Keratinocyte (primary cell): ENCODE results near the gene E2F6. TPM values are rescaled to one million over a fixed set of nuclear protein-coding genes. Genes with fewer than 3 reads are reported as not detected.

Source experiments
- DNase-seq: peaks from one replicate; pipeline ENCODE4 v3.0.0-alpha.2; 2011; ENCODE audit warnings: low read depth, missing footprints, low spot score
- FAIRE-seq: peaks from 2 replicates; lab custom pipeline; 2011; peaks lifted over from hg19 to GRCh38; lab: Jason Lieb, UNC
- H2AFZ ChIP-seq: 2 replicates; pipeline ENCODE4 v1.6.0; 2012; ENCODE audit warnings: low read length, control low read depth, inconsistent platforms; ENCODE audit not compliant: control insufficient read depth
- H3K27ac ChIP-seq: 2 replicates; pipeline ENCODE4 v1.5.1; 2011; ENCODE audit warnings: low read length; ENCODE audit not compliant: control insufficient read depth, insufficient read depth
- H3K27me3 ChIP-seq: 3 replicates; pipeline ENCODE4 v1.6.0; 2011; ENCODE audit warnings: low read length; ENCODE audit not compliant: control insufficient read depth, insufficient read depth; ENCODE audit errors: extremely low read depth
- H3K36me3 ChIP-seq, 2 experiments: 2 replicates in 1 of 2; 3 replicates in 1 of 2; pipeline ENCODE4 v1.5.1; 2011; ENCODE audit warnings: low read length in 2 of 2, mild to moderate bottlenecking in 1 of 2; ENCODE audit not compliant: control insufficient read depth in 2 of 2, insufficient read depth in 2 of 2; ENCODE audit errors: extremely low read depth in 1 of 2
- H3K4me1 ChIP-seq: 3 replicates; pipeline ENCODE4 v1.5.1; 2011; ENCODE audit warnings: low read length; ENCODE audit not compliant: control insufficient read depth, insufficient read depth; ENCODE audit errors: extremely low read depth
- H3K4me2 ChIP-seq: 3 replicates; pipeline ENCODE4 v1.6.0; 2011; ENCODE audit warnings: low read depth, low read length; ENCODE audit not compliant: control insufficient read depth, insufficient read depth; ENCODE audit errors: extremely low read depth
- H3K4me3 ChIP-seq, 3 experiments: fragments of 200-600 bp in 1 of 3; sonication (generic) in 1 of 3; 2 replicates in 2 of 3; 3 replicates in 1 of 3; pipeline ENCODE4 v1.5.1; 2011 to 2016; ENCODE audit warnings: low read length in 3 of 3, mild to moderate bottlenecking in 3 of 3, control low read depth in 2 of 3, inconsistent platforms in 1 of 3, low read depth in 1 of 3, mixed read lengths in 1 of 3, mixed run types in 1 of 3, moderate library complexity in 1 of 3; ENCODE audit not compliant: control insufficient read depth in 2 of 3, insufficient read depth in 2 of 3; ENCODE audit errors: extremely low read depth in 1 of 3
- H3K79me2 ChIP-seq: 2 replicates; pipeline ENCODE4 v1.6.0; 2012; ENCODE audit warnings: low read length; ENCODE audit not compliant: control insufficient read depth, insufficient read depth
- H3K9ac ChIP-seq: 3 replicates; pipeline ENCODE4 v1.6.0; 2011; ENCODE audit warnings: low read length; ENCODE audit not compliant: control insufficient read depth, insufficient read depth; ENCODE audit errors: extremely low read depth
- H3K9me1 ChIP-seq: 3 replicates; pipeline ENCODE4 v1.6.0; 2011; ENCODE audit warnings: low read length; ENCODE audit not compliant: control insufficient read depth, insufficient read depth; ENCODE audit errors: extremely low read depth
- H3K9me3 ChIP-seq: 2 replicates; pipeline ENCODE4 v1.5.1; 2012; ENCODE audit warnings: low read depth, low read length; ENCODE audit not compliant: control insufficient read depth
- H4K20me1 ChIP-seq: 3 replicates; pipeline ENCODE4 v1.6.0; 2011; ENCODE audit warnings: low read length; ENCODE audit not compliant: control insufficient read depth, insufficient read depth; ENCODE audit errors: extremely low read depth
- EZH2 ChIP-seq: IDR thresholded peaks from one replicate; pipeline ENCODE4 v1.6.1; 2012; ENCODE audit warnings: inconsistent platforms, mild to moderate bottlenecking, low read length, moderate library complexity
- dilution Hi-C: fragments of 300-500 bp; cut with MboI; formaldehyde crosslinking; loops from one replicate; pipeline ENCODE4 v1.7.0; 2020; ENCODE audit warnings: low sequenced_read_pairs; ENCODE audit not compliant: extremely low pct_ligation_motif_present
- polyA plus RNA-seq, 5 experiments: library from polyadenylated mRNA; depleted of rRNA in 3 of 5; stranded (reverse) in 3 of 5; stranded (forward) in 1 of 5; unstranded in 1 of 5; fragments of >200 nt; gene quantifications; 1 replicate in 1 of 5; 2 replicates in 3 of 5; 3 replicates in 1 of 5; pipeline versions ENCODE4 v1.2.1 to v1.2.3, GENCODE V29; 2011 to 2012; ENCODE audit warnings: missing spikeins in 2 of 5, low read depth in 1 of 5, low replicate concordance in 1 of 5
- TF ChIP-seq, protein P1 (sequence below), 3 experiments: IDR thresholded peaks in 1 of 3; conservative IDR thresholded peaks in 1 of 3; optimal IDR thresholded peaks in 1 of 3; 2 replicates in 2 of 3; 3 replicates in 1 of 3; pipeline versions ENCODE3 to v1.5.1; 2011; ENCODE audit warnings: low read length in 3 of 3, mild to moderate bottlenecking in 3 of 3, moderate library complexity in 2 of 3, control low read depth in 1 of 3, inconsistent platforms in 1 of 3; ENCODE audit not compliant: insufficient read depth in 2 of 3; ENCODE audit errors: extremely low read depth in 1 of 3

The E2F6 gene
- polyA plus RNA-seq, 1 donor (not counting 4 experiments of a cell fraction or from before 2014, with no cell fraction given): 13.8 TPM

DNA sequence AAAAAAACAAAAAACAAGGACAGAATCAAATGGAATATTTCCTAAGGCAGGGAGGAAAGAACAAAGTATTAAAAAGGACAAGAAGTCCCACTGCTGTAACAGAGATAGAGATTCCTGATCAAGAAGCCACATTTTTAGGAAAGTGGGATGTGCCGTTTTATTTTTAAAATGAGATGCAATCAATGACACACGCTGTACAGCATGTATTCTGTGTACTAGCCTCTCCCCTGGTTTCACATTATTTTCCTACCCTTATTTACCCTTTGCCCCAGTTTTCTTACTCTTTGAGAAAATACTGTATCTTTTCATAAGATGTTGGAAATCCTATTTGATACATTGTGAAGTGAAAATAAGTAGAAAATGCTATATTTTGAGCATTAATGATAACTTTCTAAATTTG lies 45.8 kb downstream of the E2F6 start:
- Histone ChIP-seq H3K4me1 (no peaks in the 10 kb centered on the region), H3K36me3 (no peaks in the 10 kb centered on the region), H3K79me2 (no peaks in the 10 kb centered on the region), H2AFZ (no peak overlapping the region), H3K4me3 (no peak overlapping the region), H3K9ac (no peak overlapping the region), H4K20me1 (no peaks in the 10 kb centered on the region), H3K27ac (no peak overlapping the region), H3K27me3 (no peaks in the 10 kb centered on the region), H3K9me1 (no peaks in the 10 kb centered on the region), H3K4me2 (no peak overlapping the region), H3K9me3 (peaks cover 3% of the 10 kb centered on the region)
- dilution Hi-C loops: no loop called here
- TF ChIP-seq EZH2: no peak
- TF ChIP-seq, protein P1, sequence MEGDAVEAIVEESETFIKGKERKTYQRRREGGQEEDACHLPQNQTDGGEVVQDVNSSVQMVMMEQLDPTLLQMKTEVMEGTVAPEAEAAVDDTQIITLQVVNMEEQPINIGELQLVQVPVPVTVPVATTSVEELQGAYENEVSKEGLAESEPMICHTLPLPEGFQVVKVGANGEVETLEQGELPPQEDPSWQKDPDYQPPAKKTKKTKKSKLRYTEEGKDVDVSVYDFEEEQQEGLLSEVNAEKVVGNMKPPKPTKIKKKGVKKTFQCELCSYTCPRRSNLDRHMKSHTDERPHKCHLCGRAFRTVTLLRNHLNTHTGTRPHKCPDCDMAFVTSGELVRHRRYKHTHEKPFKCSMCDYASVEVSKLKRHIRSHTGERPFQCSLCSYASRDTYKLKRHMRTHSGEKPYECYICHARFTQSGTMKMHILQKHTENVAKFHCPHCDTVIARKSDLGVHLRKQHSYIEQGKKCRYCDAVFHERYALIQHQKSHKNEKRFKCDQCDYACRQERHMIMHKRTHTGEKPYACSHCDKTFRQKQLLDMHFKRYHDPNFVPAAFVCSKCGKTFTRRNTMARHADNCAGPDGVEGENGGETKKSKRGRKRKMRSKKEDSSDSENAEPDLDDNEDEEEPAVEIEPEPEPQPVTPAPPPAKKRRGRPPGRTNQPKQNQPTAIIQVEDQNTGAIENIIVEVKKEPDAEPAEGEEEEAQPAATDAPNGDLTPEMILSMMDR (optimal IDR thresholded peaks at IDR 0.05 in 1 of 3, IDR thresholded peaks at IDR 0.05 in 1 of 3, conservative IDR thresholded peaks at IDR 0.05 in 1 of 3; ENCODE audit: extremely low read depth in 1 of 3, insufficient read depth in 2 of 3, low read length in 3 of 3): no peak
- no peak for FAIRE-seq
- DNase-seq: no peak

DNA sequence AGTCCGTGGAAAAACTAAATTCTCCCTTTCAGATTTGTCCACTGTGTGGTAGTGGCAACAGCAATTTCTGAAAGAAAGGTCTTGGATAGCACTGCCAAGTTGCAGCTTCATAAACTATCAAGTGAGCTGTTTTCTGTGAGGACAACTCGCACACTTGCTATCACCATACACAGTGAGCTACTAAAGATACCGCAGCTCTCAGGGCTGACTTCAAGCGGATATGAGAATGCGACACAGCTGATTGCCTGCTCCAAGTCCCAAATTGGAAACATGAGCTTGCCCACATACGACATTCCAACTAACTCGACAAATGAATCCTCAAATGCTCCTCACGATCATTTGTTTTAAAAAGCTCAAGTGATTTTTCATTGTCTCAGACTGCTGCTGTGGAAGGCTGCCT lies 46.2 kb downstream of the E2F6 start:
- no peak overlapping the region for H3K4me2 ChIP-seq
- no peaks in the 10 kb centered on the region for H4K20me1 ChIP-seq
- H3K9me1 ChIP-seq: no peaks in the 10 kb centered on the region
- H3K79me2 ChIP-seq: no peaks in the 10 kb centered on the region
- H3K9ac ChIP-seq: no peak overlapping the region
- no peak overlapping the region for H3K4me3 ChIP-seq
- no peak overlapping the region for H2AFZ ChIP-seq
- FAIRE-seq: no peak
- peaks cover 3% of the 10 kb centered on the region for H3K9me3 ChIP-seq
- H3K27me3 ChIP-seq: no peaks in the 10 kb centered on the region
- dilution Hi-C loops: no loop called here
- no peak for DNase-seq
- TF ChIP-seq EZH2: no peak
- TF ChIP-seq, protein P1 (optimal IDR thresholded peaks at IDR 0.05 in 1 of 3, IDR thresholded peaks at IDR 0.05 in 1 of 3, conservative IDR thresholded peaks at IDR 0.05 in 1 of 3; ENCODE audit: extremely low read depth in 1 of 3, insufficient read depth in 2 of 3, low read length in 3 of 3): no peak
- no peaks in the 10 kb centered on the region for H3K36me3 ChIP-seq
- no peak overlapping the region for H3K27ac ChIP-seq
- no peaks in the 10 kb centered on the region for H3K4me1 ChIP-seq
